NCI-H446 (cell line): ENCODE measurements around the gene TFB1M.
"Not testable (repeated sequence)": the region's sequence is repeated elsewhere in the genome, so short reads cannot be mapped to it uniquely, and the experiment has no call there.

Experiments
- DNase-seq, 2 experiments: peaks; one replicate each; lab custom pipeline; 2025; lab: John Stamatoyannopoulos, UW

The TFB1M gene

GRCh38 chr6:155314092-155314772 lies at the start of gene TFB1M:
Gene TFB1M, minus strand, starts transcription at chr6:155314484. Its CDS starts 56 bp downstream, at chr6:155314428.
- peak; percentile 96 to 97 for DNase-seq

GRCh38 chr6:155364021-155364420 lies 49.7 kb upstream of the TFB1M start:
- DNase-seq = not testable (repeated sequence)

GRCh38 chr6:155362968-155363632 lies 48.8 kb upstream of the TFB1M start:
- not testable (repeated sequence) for DNase-seq

- DNase-seq = no peak
Observed at GRCh38 chr6:155354167-155354566, 39.9 kb upstream of the TFB1M start.

- DNase-seq = no peak
Observed at GRCh38 chr6:155352811-155353210, 38.5 kb upstream of the TFB1M start.

GRCh38 chr6:155352130-155352420 lies 37.8 kb upstream of the TFB1M start:
- no peak for DNase-seq

GRCh38 chr6:155351273-155352129 lies 37.2 kb upstream of the TFB1M start:
- no peak for DNase-seq

GRCh38 chr6:155349956-155350355 lies 35.7 kb upstream of the TFB1M start:
- no peak for DNase-seq

GRCh38 chr6:155349129-155349528 lies 34.8 kb upstream of the TFB1M start:
- no peak for DNase-seq

DNA sequence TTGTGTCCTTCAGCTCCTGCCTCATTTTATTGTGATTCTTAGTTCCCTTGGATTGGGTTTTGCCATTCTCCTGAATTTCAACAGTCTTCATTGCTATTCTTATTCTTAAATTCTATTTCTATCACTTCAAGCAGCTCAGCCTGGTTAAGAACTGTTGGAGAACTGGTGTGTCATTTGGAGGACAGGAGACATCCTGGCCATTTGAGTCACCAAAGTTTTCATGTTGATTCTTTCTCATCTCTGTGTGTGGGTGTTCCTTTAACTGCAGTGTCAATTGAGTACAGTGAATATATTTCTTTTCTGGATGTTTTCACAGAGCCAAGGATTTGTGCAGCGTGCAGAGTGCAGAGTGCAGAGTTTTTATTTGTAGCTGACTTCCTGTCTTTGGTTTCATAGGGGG lies 33.5 kb upstream of the TFB1M start:
- no peak for DNase-seq

GRCh38 chr6:155346957-155347356 lies 32.7 kb upstream of the TFB1M start:
- no peak for DNase-seq

DNA sequence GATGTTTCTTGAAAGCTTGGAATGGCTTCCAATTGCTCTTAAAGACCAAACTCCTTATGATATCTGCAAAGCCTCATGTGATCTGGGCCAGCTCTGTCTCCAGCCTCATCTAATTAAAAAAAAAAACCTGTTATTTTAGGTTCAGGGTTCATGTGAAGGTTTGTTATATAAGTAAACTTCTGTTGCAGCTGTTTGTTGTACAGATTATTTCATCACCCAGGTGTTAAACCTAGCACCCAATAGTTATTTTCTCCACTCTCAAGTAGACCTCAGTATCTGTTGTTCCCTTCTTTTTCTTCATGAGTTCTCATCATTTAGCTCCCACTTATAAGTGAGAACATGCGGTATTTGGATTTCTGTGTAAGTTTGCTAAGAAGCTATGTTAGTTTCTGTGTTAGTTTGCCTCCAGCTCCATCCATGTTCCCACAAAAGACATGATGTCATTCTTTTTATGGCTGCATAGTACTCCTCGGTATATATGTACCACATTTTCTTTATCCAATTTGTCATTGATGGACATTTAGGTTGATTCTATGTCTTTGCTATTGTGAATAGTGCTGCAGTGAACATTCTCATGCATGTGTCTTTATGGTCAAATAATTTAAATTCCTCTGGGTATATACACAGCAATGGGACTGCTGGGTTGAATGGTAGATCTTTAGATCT lies 30.2 kb upstream of the TFB1M start:
- no peak for DNase-seq

DNA sequence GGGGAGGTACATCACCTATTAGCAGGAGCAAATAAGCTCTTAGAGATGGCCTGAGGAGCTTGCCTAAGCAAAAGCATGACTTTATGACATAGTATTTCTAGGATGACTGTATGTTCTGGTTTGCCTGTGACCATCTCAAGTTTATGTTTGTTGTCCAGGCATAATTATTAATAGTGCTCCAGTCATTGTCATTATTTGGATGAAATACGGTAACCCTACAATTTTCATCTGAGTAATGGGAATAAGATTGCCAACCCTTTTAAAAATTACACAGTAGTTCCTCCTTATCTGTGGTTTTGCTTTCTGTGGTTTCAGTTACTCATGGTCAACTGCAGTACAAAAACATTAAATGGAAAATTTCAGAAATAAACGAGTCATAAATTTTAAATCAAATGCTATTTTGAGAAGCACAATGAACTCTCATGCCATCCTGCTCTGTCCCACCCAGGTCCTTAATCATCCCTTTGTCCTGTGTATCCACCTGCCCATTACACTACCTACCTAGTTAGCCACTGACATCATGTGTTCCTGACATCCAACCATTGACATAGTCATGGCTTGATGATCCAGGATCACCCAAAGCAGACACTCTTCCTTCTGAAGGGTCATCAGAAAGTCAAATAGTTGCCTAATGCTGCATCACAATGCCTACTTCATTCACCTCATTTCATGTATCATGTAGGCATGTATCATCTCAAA lies 27.0 kb upstream of the TFB1M start:
- DNase-seq = no peak

- peak in 1 of 2 experiments; percentile 32 for DNase-seq
Observed at GRCh38 chr6:155340464-155341129, 26.3 kb upstream of the TFB1M start.

GRCh38 chr6:155339929-155340328 lies 25.6 kb upstream of the TFB1M start:
- not testable (repeated sequence) for DNase-seq

DNA sequence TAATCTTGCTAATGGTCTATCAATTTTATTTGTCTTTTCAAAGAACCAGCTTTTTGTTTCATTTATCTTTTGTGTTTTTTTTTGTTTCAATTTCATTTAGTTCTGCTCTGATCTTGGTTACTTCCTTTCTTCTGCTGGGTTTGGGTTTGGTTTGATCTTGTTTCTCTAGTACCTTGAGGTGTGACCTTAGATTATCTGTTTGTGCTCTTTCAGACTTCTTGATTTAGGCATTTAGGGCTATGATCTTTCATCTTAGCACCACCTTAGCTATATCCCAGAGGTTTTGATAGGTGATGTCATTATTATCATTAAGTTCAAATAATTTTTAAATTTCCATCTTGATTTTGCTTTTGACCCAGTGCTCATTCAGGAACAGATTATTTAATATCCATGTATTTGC lies 24.0 kb upstream of the TFB1M start:
- DNase-seq = not testable (repeated sequence)

- DNase-seq = no peak
Observed at GRCh38 chr6:155335265-155335664, 21.0 kb upstream of the TFB1M start.

DNA sequence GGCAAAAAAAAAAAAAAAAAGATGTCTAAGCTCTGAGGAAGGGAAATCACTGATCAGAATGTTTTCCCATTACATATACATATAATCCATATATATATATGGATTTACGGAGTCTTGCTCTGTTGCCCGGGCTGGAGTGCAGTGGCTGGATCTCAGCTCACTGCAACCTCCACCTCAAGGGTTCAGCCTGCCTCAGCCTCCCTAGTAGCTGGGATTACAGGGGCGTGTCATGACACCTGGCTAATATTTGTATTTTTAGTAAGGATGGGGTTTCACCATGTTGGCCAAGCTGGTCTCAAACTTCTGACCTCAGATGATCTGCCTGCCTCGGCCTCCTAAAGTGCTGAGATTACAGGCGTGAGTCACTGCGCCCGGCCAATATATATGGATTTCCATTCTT lies 19.8 kb upstream of the TFB1M start:
- DNase-seq = not testable (repeated sequence)

- DNase-seq = no peak
Observed at GRCh38 chr6:155333414-155333813, 19.1 kb upstream of the TFB1M start.

DNA sequence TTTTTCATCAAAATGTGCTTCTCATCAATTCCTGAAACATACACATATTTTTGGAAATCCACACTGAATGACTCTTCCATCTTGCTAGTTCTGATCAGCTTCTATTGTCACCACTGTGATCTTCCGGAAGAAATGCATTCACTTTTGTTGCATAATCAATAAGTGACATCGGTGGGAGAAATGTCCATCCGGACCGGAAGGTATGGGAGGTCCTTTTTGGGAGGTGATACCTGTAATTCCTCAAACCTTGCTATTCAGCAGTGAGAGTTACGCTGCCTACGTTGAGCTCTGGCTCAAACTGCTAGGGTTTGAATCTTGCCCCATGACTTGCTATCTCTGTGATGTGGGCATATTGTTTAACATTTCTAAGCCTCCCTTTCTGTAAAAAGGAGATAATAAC lies 16.6 kb upstream of the TFB1M start:
- no peak for DNase-seq

DNA sequence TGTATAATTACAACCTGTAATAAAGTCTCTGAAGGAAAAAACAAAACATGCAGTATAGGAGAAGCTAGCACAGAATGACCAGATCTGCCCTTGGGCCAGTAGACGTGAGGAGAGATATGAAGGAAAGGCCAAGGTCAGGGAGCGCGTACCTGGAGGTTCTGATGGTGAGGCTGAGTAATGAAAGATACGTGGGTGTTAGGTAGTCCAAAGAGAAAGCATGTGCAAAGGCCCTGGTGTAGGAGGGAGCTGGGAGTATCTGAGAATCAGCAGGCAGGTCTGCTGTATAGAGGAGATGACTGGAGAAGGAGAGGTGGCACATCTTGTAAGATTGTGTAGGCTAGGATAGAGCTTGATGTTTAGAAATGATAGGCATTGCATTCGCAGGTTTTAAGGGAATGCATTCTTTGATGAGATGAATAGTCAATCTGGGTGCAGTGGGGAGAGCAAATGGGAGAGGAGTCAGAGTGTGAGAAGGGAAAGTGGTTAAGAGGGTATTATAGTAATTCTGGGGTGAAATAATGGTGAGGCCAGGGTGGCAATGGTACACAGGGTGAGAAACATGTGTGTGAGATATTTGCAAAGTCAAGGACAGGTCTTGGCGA lies 15.9 kb upstream of the TFB1M start:
- no peak for DNase-seq
